Fibroblast of lung (primary cell): ENCODE results near the gene ERCC2. TPM values are rescaled to one million over a fixed set of nuclear protein-coding genes. Genes with fewer than 3 reads are reported as not detected.

Experiments used
- DNase-seq, 2 donors: peaks; one replicate each; pipeline versions ENCODE4 v3.0.0 to v3.0.0-alpha.2; 2010; ENCODE audit warnings: low read depth in 2 of 2
- H2AFZ ChIP-seq: 2 replicates; pipeline ENCODE4 v1.5.1; 2012; ENCODE audit warnings: low read length, control low read depth, inconsistent platforms
- H3K27ac ChIP-seq: 2 replicates; pipeline ENCODE4 v1.5.1; 2011; ENCODE audit warnings: low read length, control low read depth; ENCODE audit not compliant: insufficient read depth
- H3K27me3 ChIP-seq: 2 replicates; pipeline ENCODE4 v1.5.1; 2011; ENCODE audit warnings: mild to moderate bottlenecking, low read length; ENCODE audit not compliant: control insufficient read depth, insufficient read depth
- H3K36me3 ChIP-seq: 2 replicates; pipeline ENCODE4 v1.5.1; 2011; ENCODE audit warnings: low read length; ENCODE audit not compliant: control insufficient read depth, insufficient read depth
- H3K4me1 ChIP-seq: 2 replicates; pipeline ENCODE4 v1.5.1; 2011; ENCODE audit warnings: low read length; ENCODE audit not compliant: control insufficient read depth, insufficient read depth; ENCODE audit errors: extremely low read depth
- H3K4me2 ChIP-seq: 2 replicates; pipeline ENCODE4 v1.5.1; 2011; ENCODE audit warnings: low read length, control low read depth; ENCODE audit not compliant: insufficient read depth; ENCODE audit errors: extremely low read depth
- H3K4me3 ChIP-seq, 4 experiments: fragments of 200-600 bp in 1 of 4; sonication (generic) in 1 of 4; replicated peaks in 1 of 4; 2 replicates each; pipeline ENCODE4 v1.5.1; 2011 to 2016; ENCODE audit warnings: low read length in 4 of 4, low read depth in 3 of 4, mild to moderate bottlenecking in 3 of 4, control low read depth in 2 of 4, inconsistent platforms in 1 of 4, mixed read lengths in 1 of 4; ENCODE audit not compliant: insufficient read depth in 1 of 4; ENCODE audit errors: control extremely low read depth in 1 of 4
- H3K79me2 ChIP-seq: 2 replicates; pipeline ENCODE4 v1.5.1; 2012; ENCODE audit warnings: mild to moderate bottlenecking, low read length, inconsistent platforms; ENCODE audit not compliant: control insufficient read depth, insufficient read depth
- H3K9ac ChIP-seq: 2 replicates; pipeline ENCODE4 v1.5.1; 2011; ENCODE audit warnings: mild to moderate bottlenecking, low read length, control low read depth; ENCODE audit not compliant: insufficient read depth
- H3K9me3 ChIP-seq: 2 replicates; pipeline ENCODE4 v1.5.1; 2012; ENCODE audit warnings: low read depth, low read length; ENCODE audit not compliant: control insufficient read depth, insufficient read depth
- H4K20me1 ChIP-seq: 2 replicates; pipeline ENCODE4 v1.5.1; 2011; ENCODE audit warnings: low read length; ENCODE audit not compliant: control insufficient read depth, insufficient read depth; ENCODE audit errors: extremely low read depth
- EZH2 ChIP-seq: IDR thresholded peaks from 2 replicates; pipeline ENCODE4 v1.5.1; 2012; ENCODE audit warnings: low read length, control low read depth, mild to moderate bottlenecking; ENCODE audit errors: missing control alignments
- polyA plus RNA-seq, 2 donors: library from polyadenylated mRNA; depleted of rRNA in 1 of 2; stranded (reverse) in 1 of 2; unstranded in 1 of 2; fragments of >200 nt; gene quantifications; 2 replicates each; pipeline ENCODE4 v1.2.1, GENCODE V29; 2011 to 2012; ENCODE audit warnings: missing spikeins in 1 of 2
- total RNA-seq: library from RNA; depleted of rRNA; stranded (reverse); fragments of >200 nt; gene quantifications from 2 replicates; pipeline ENCODE4 v1.2.1, GENCODE V29; 2014
- TF ChIP-seq, protein P1 (sequence below), 2 donors: IDR thresholded peaks in 1 of 2; conservative IDR thresholded peaks in 1 of 2; 1 replicate in 1 of 2; 2 replicates in 1 of 2; pipeline ENCODE4 v1.5.1; 2011 to 2012; ENCODE audit warnings: low read length in 2 of 2, control low read depth in 1 of 2, inconsistent platforms in 1 of 2, low read depth in 1 of 2, mild to moderate bottlenecking in 1 of 2

The ERCC2 gene
- total and polyA plus RNA-seq, 2 donors (not counting 1 experiment from before 2014, with no cell fraction given) = 21.6 to 57.1 TPM

DNA sequence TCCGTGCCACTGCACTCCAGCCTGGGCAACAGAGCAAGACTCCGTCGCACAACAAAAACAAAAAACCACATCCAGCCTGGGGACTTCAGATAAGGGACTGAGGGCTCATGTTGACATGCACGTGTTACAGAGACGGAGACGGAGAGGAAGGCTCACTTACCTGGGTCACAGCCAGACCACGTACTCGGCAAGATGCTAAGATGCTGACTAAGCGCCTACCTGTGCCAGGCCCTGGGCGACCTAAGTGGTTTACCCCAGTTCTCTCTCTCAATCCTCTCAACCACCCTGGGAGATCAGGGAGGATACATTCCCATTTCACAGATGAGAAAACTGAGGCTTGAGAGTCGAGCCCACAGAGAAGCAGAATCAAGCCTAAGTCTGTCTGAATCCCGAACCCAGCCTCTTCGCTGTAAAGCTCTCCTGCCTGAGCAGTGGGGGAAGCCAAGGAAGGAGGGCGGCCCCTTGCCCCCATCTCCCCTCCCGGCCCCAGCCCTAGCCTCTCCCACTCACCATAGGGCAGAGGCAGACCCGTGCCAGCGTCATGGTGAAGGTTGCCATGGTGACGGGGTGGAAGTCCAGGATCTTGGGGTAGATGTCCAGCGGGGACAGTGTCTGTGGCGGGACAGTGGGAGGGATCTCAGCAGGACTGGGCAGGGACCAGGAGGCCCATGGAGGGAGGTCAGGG is 13.5 kb downstream of the ERCC2 start:
- Histone ChIP-seq H3K4me1 (no peaks in the 10 kb centered on the region), H3K27ac (no peak overlapping the region), H3K9ac (no peak overlapping the region), H3K9me3 (no peaks in the 10 kb centered on the region), H3K36me3 (peaks cover 33% of the 10 kb centered on the region), H3K27me3 (no peaks in the 10 kb centered on the region), H3K4me2 (no peak overlapping the region), H2AFZ (no peak overlapping the region), H3K79me2 (no peaks in the 10 kb centered on the region), H3K4me3 (no peak overlapping the region), H4K20me1 (no peaks in the 10 kb centered on the region)
- no peak for DNase-seq
- TF ChIP-seq, protein P1, sequence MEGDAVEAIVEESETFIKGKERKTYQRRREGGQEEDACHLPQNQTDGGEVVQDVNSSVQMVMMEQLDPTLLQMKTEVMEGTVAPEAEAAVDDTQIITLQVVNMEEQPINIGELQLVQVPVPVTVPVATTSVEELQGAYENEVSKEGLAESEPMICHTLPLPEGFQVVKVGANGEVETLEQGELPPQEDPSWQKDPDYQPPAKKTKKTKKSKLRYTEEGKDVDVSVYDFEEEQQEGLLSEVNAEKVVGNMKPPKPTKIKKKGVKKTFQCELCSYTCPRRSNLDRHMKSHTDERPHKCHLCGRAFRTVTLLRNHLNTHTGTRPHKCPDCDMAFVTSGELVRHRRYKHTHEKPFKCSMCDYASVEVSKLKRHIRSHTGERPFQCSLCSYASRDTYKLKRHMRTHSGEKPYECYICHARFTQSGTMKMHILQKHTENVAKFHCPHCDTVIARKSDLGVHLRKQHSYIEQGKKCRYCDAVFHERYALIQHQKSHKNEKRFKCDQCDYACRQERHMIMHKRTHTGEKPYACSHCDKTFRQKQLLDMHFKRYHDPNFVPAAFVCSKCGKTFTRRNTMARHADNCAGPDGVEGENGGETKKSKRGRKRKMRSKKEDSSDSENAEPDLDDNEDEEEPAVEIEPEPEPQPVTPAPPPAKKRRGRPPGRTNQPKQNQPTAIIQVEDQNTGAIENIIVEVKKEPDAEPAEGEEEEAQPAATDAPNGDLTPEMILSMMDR (conservative IDR thresholded peaks at IDR 0.05 in 1 of 2, IDR thresholded peaks at IDR 0.05 in 1 of 2; ENCODE audit: low read depth in 1 of 2, low read length in 2 of 2) = no peak
- TF ChIP-seq EZH2 = no peak

DNA sequence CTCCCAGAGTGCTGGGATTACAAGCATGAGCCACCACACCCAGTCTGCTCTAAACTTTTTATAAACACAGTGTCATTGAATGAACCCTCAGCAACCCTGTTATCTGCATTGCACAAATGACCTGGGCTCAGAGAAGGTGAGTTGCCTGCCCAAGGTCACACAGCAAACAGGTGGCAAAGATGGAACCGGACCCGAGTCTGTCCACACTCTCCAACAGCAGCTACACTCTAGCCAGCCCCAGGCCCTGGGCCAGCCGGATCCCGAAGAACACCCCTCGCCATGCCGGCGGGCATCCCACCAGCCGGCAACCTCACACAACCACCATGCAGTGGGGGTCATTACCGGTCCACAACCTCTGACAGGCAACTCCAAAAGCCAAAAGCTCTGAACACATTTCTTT is 14.5 kb downstream of the ERCC2 start:
- TF ChIP-seq EZH2 = no peak
- TF ChIP-seq, protein P1 (conservative IDR thresholded peaks at IDR 0.05 in 1 of 2, IDR thresholded peaks at IDR 0.05 in 1 of 2; ENCODE audit: low read depth in 1 of 2, low read length in 2 of 2) = no peak
- Histone ChIP-seq H3K4me3 (no peak overlapping the region), H3K4me1 (no peaks in the 10 kb centered on the region), H2AFZ (no peak overlapping the region), H3K36me3 (peaks cover 33% of the 10 kb centered on the region), H4K20me1 (no peaks in the 10 kb centered on the region), H3K9me3 (no peaks in the 10 kb centered on the region), H3K4me2 (no peak overlapping the region), H3K27me3 (no peaks in the 10 kb centered on the region), H3K9ac (no peak overlapping the region), H3K79me2 (no peaks in the 10 kb centered on the region), H3K27ac (no peak overlapping the region)
- DNase-seq = no peak

DNA sequence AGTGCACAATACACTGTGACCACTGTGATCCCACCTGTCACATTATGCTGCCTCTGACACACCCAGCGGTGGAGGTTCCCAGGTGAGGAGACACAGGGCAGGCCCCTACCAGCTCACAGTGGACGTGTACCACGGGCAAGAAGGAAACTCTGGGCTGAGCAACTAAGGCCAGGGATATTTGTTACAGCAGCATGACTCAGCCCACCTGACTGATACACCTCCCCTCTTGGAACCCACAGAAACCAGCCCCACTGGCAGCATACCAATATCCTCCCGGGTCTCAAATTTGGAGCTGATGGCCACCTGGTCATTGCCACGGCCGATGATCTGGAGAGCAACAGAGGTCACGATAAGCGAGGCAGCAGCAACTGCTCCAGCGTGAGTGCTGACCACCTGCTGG is 15.0 kb downstream of the ERCC2 start:
- H2AFZ ChIP-seq = no peak overlapping the region
- no peak overlapping the region for H3K9ac ChIP-seq
- no peak for DNase-seq
- no peaks in the 10 kb centered on the region for H3K4me1 ChIP-seq
- no peak overlapping the region for H3K4me3 ChIP-seq
- H3K4me2 ChIP-seq = no peak overlapping the region
- no peaks in the 10 kb centered on the region for H3K79me2 ChIP-seq
- H3K27me3 ChIP-seq = no peaks in the 10 kb centered on the region
- peaks cover 35% of the 10 kb centered on the region for H3K36me3 ChIP-seq
- H3K27ac ChIP-seq = no peak overlapping the region
- TF ChIP-seq, protein P1 (conservative IDR thresholded peaks at IDR 0.05 in 1 of 2, IDR thresholded peaks at IDR 0.05 in 1 of 2; ENCODE audit: low read depth in 1 of 2, low read length in 2 of 2) = no peak
- no peaks in the 10 kb centered on the region for H3K9me3 ChIP-seq
- H4K20me1 ChIP-seq = no peaks in the 10 kb centered on the region
